Measurements from ENCODE around the gene SPG11.

Gene SPG11

GRCh38 chr15:44682809-44683682 is 19.6 kb upstream of the SPG11 start:
- DNase-seq (ENCODE audit: low read depth, low spot score): peak; percentile 79

GRCh38 chr15:44682211-44682610 is 18.7 kb upstream of the SPG11 start:
- no peak for DNase-seq (ENCODE audit: low read depth, low spot score)

- DNase-seq (ENCODE audit: low read depth, low spot score): no peak
Measured at GRCh38 chr15:44676676-44677075, 13.2 kb upstream of the SPG11 start.

GRCh38 chr15:44675911-44676310 is 12.4 kb upstream of the SPG11 start:
- DNase-seq (ENCODE audit: low read depth, low spot score): no peak

- DNase-seq (ENCODE audit: low read depth, low spot score): no peak
Measured at GRCh38 chr15:44673639-44674038, 10.2 kb upstream of the SPG11 start.

GRCh38 chr15:44670087-44670950 is 6.9 kb upstream of the SPG11 start:
- peak; percentile 36 for DNase-seq (ENCODE audit: low read depth, low spot score)

GRCh38 chr15:44668921-44669320 is 5.5 kb upstream of the SPG11 start:
- DNase-seq (ENCODE audit: low read depth, low spot score): no peak

GRCh38 chr15:44667039-44667360 is 3.5 kb upstream of the SPG11 start:
- DNase-seq (ENCODE audit: low read depth, low spot score): no peak

GRCh38 chr15:44666210-44667038 is 3.0 kb upstream of the SPG11 start:
- DNase-seq (ENCODE audit: low read depth, low spot score): no peak

- DNase-seq (ENCODE audit: low read depth, low spot score): peak; percentile 10
Measured at GRCh38 chr15:44662478-44663409, 718 bp downstream of the SPG11 start.

- no peak for DNase-seq (ENCODE audit: low read depth, low spot score)
Measured at GRCh38 chr15:44661576-44661975, 1.9 kb downstream of the SPG11 start.

- no peak for DNase-seq (ENCODE audit: low read depth, low spot score)
Measured at GRCh38 chr15:44659056-44659455, 4.4 kb downstream of the SPG11 start.

- DNase-seq (ENCODE audit: low read depth, low spot score): no peak
Measured at GRCh38 chr15:44657378-44657777, 6.1 kb downstream of the SPG11 start.

- DNase-seq (ENCODE audit: low read depth, low spot score): no peak
Measured at GRCh38 chr15:44656913-44657312, 6.5 kb downstream of the SPG11 start.

GRCh38 chr15:44656298-44656697 is 7.2 kb downstream of the SPG11 start:
- DNase-seq (ENCODE audit: low read depth, low spot score): no peak

GRCh38 chr15:44654858-44655257 is 8.6 kb downstream of the SPG11 start:
- DNase-seq (ENCODE audit: low read depth, low spot score): no peak

- no peak for DNase-seq (ENCODE audit: low read depth, low spot score)
Measured at GRCh38 chr15:44647637-44648036, 15.8 kb downstream of the SPG11 start.

- no peak for DNase-seq (ENCODE audit: low read depth, low spot score)
Measured at GRCh38 chr15:44647036-44647435, 16.4 kb downstream of the SPG11 start.

GRCh38 chr15:44646460-44646859 is 17.0 kb downstream of the SPG11 start:
- DNase-seq (ENCODE audit: low read depth, low spot score): no peak

GRCh38 chr15:44641651-44642050 is 21.8 kb downstream of the SPG11 start:
- DNase-seq (ENCODE audit: low read depth, low spot score): no peak

- no peak for DNase-seq (ENCODE audit: low read depth, low spot score)
Measured at GRCh38 chr15:44636976-44637375, 26.5 kb downstream of the SPG11 start.

Data from ELF-1 (cell line).